Measurements from ENCODE around the gene PRKN.

PRKN gene

DNA sequence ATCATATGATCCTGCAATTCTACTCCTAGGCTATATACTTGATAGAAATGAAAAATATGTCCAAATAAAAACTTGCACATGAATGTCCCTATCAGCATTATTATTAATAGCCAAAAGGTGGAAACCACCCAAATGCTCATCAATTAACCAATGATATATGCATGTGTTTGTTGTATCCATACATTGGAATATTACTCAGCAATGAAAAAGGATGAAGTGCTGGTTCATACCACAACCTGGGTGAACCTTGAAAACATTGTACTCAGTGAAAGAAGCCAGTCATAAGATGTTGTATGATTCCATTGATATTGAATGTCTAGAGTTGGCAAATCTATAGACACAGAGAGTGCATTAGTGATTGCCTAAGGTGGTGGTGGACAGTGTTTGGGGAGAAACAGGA, 267.6 kb downstream of the PRKN start:
- no peak overlapping the region for H3K4me3 ChIP-seq (ENCODE audit: low read depth, low read length)
- TF ChIP-seq, protein P1, sequence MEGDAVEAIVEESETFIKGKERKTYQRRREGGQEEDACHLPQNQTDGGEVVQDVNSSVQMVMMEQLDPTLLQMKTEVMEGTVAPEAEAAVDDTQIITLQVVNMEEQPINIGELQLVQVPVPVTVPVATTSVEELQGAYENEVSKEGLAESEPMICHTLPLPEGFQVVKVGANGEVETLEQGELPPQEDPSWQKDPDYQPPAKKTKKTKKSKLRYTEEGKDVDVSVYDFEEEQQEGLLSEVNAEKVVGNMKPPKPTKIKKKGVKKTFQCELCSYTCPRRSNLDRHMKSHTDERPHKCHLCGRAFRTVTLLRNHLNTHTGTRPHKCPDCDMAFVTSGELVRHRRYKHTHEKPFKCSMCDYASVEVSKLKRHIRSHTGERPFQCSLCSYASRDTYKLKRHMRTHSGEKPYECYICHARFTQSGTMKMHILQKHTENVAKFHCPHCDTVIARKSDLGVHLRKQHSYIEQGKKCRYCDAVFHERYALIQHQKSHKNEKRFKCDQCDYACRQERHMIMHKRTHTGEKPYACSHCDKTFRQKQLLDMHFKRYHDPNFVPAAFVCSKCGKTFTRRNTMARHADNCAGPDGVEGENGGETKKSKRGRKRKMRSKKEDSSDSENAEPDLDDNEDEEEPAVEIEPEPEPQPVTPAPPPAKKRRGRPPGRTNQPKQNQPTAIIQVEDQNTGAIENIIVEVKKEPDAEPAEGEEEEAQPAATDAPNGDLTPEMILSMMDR (IDR thresholded peaks at IDR 0.05; ENCODE audit: low read depth, low read length): no peak

GRCh38 chr6:162450358-162450757, 277.2 kb downstream of the PRKN start:
- TF ChIP-seq, protein P1 (IDR thresholded peaks at IDR 0.05; ENCODE audit: low read depth, low read length): no peak
- no peak overlapping the region for H3K4me3 ChIP-seq (ENCODE audit: low read depth, low read length)

GRCh38 chr6:162448294-162448693, 279.3 kb downstream of the PRKN start:
- TF ChIP-seq, protein P1 (IDR thresholded peaks at IDR 0.05; ENCODE audit: low read depth, low read length): no peak
- no peak overlapping the region for H3K4me3 ChIP-seq (ENCODE audit: low read depth, low read length)

- TF ChIP-seq, protein P1 (IDR thresholded peaks at IDR 0.05; ENCODE audit: low read depth, low read length): no peak
- H3K4me3 ChIP-seq (ENCODE audit: low read depth, low read length): no peak overlapping the region
Measured at GRCh38 chr6:162443101-162443500, 284.5 kb downstream of the PRKN start.

DNA sequence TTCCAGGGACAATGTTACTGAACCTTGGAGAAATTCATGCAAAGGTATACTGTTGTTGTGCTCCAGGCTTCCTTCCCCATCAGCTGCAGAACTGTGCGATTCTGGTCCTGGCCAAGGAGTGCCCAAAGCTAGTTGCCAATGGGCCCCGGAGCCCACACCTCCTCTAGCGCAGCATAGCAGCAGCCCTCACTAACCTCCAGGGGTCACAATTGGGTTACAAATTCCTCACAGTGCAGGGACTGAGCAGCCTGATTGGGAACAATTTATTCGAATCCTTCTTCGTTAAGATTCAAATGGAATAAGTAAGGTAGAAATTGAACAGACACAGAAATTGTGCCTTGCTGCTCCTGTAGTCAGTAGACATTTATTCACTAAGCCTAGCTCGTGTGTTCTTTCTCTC, 284.9 kb downstream of the PRKN start:
- H3K4me3 ChIP-seq (ENCODE audit: low read depth, low read length): no peak overlapping the region
- TF ChIP-seq, protein P1 (IDR thresholded peaks at IDR 0.05; ENCODE audit: low read depth, low read length): no peak

DNA sequence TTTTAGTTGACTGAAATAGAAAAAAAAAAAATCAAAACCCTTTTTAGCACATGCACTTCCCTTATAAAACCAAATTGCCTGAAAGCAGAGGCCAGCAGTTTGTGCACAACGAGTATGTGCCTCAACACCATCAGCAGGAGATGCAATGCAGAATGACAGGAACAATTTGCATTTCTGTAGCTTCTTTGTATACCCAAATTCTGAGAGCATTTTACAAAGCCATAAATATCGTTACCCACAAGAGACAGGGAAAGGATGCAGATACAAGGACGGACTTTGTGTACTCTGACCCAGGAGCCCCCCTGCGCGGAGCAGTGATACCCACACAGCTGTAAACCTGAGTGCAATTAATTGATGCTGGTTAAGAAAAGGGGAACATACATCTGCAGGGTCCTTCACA, 285.6 kb downstream of the PRKN start:
- H3K4me3 ChIP-seq (ENCODE audit: low read depth, low read length): no peak overlapping the region
- TF ChIP-seq, protein P1 (IDR thresholded peaks at IDR 0.05; ENCODE audit: low read depth, low read length): no peak

DNA sequence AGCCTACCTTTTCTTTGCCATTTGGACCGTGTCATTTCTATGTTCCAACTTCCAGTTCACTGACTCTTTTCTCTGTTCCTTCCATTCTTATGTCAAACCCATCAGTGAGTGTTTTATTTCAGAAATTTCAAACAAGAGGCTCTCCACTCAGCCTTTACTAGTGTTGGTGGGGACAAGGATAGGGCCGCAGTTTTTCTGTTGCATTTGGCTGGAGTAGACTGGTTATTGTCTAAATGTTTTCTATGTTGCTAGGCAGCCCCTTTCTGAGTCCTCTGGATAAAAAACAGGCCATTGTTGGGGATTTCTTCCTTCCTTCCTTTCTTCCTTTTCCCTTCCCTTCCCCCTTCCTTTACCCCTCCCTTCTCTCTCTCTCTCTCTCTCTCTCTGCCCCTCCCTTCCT, 288.6 kb downstream of the PRKN start:
- TF ChIP-seq, protein P1 (IDR thresholded peaks at IDR 0.05; ENCODE audit: low read depth, low read length): no peak
- no peak overlapping the region for H3K4me3 ChIP-seq (ENCODE audit: low read depth, low read length)

All from WI38 (cell line).